SKM-1 treated with dmso at 0.1 percent for 144 hours (cell line): ENCODE results near the gene TMEM253.

Source experiments
- DNase-seq: peaks from one replicate; lab custom pipeline; 2025; ENCODE audit not compliant: unreplicated experiment; lab: John Stamatoyannopoulos, UW

The TMEM253 gene

DNA sequence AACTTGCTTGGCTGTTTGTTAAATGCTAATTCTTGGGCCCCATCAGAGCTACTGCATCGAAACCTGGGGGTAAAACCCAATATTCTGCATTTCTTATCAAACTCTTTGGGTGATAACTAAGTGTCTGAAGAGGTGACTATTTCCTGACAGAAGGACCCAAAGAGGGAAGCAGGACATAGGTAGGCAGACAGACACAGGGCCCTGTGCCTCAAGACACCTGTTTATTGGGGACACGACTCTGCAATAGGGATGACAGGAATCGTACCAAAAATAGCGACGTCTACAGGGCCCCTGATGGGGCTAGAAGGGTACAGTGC, 11.0 kb upstream of the TMEM253 start:
- DNase-seq: no peak

DNA sequence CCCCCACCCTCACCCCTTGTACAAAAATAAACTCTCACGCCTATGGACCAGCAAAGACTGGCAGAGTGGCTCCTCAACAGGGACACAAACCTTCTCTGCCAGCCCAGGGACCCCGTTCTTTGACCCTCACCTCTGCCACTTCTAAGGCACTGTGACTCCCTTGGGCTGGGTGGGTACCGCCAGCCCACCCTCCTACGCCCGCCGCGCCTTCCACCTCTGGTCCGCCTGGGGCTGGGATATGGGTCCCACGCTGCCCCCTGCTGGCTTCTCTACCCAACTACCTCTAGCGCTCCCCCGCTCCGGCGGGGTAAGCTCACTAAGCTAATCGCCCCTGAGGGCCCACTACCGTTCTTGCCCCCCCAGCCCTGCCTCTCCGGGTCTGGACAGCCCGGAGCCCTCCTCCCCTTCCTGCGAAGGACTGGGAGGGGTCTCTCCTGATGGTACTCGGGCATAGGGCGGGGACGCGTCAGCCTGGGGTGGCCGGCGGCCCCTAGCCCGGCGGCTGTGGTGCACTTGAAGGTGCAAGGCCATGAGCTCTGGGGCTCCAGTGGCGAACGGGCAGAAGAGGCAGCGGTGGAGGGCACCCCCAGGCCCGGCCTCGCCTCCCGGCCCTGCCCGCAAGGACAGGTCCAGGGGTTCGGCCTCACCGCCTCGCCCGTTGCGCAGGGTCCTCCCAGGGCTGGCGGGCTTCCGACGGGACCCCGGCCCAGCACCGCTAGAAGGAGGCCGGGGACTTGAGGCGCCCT, 10.5 kb upstream of the TMEM253 start:
- DNase-seq: no peak

DNA sequence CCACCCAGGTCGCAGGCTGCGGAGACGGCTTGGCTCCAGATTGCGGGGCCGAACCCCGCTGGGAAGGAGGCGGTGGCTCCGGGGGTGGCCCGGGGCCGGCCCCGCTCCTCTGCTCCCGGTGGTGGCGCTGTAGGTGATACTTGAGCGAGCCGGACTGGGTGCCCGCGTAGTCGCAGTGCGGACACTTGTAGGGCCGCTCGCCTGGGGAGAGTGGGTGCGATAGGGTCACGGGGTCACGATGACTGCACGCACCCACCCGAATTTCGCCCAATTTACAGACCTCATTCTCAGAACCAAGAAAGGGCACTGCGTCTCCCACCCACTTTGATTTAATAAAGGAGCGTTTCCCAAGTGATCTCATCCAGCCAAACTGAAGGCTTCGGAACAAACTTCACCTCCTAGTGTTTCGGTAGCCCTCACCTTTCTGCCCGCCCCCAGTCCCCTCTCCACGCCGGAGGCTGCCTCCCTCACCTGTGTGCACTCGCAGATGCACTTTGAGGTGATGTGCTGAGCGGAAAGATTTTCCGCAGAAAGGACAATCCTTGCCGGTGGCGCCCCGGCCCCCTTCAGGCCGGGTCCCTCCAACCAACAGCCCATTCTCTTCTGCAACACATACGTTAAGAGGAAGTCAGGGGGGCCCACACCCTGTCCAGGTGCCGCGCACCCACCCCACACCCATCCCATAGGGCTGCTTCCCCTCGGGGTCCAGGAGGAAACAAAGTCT, 9.8 kb upstream of the TMEM253 start:
- no peak for DNase-seq

DNA sequence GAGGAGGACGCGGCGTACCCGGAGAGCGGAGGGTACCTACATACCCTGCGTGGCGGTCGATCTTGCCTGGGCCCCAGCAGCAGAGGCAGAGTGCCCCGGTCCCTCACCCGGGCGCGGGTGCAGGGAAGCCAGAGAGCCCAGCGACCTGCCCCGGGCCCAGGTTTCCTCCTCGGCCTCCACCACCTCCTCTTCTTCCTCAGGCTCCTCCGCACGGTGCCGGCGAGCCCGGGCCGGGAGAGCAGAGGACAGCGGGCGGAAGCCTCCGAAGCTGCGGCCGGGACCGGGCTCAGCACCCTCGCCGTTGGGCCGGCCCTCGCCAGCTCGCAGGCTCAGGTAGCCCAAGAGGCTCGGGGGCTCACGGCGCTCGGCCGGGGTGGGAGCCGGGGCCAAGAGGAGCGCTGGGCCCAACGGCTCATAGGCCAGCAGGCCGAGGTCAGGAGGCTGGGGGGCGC, 9.0 kb upstream of the TMEM253 start:
- no peak for DNase-seq

DNA sequence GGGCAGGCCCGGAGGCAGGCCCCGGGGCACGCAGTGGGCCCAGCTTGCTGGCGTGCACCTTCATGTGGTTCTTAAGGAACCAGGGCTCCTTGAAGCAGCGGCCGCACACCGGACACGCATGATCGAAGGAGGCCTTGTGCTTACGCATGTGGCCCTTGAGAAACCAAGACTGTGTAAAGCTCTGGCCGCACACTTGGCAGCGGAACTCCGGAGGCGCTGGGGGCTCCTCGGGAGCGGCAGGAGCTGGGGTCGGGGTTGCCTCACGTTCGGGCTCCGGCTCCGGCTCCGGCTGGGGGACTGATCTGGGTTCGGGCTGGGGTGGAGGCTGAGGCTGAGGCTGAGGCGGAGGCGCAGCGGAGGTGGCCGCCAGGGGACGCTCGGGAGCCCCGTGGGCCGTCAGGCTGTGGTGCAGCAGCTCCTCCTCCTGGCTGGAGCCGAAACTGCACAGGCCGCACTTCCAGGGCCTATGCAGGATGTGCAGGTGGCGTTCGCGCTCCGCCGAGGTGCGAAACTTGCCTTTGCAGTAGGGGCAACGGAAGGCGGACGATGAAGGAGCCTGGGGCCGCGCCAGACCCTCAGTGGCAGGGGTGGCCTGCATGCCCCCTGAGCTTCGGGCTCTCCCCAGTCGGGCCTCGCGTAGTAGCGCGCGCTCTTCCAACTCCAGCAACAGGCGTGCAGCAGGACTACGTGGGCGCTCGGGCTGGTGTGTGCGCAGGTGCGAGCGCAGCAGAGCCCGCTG, 8.4 kb upstream of the TMEM253 start:
- peak; percentile 22 for DNase-seq

DNA sequence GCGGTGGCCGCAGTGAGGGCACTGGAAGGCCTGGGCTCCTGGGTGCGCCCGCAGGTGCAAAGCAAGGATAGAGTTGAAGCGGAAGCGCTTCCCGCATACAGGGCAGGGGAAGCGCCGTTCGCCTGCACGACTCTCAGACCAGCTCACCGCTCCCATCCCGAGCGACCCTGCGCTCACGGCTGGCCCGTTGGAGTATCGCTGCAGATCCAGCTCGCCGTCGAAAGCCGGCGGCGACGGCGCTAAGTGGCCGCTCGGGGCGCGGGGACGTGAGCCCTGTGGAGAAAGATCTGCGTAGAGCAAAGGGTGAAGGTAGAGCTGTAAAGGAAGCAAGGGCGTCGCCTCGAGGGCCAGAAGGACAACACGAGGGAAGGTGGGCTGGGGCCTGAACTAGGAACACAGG, 7.8 kb upstream of the TMEM253 start:
- DNase-seq: no peak

DNA sequence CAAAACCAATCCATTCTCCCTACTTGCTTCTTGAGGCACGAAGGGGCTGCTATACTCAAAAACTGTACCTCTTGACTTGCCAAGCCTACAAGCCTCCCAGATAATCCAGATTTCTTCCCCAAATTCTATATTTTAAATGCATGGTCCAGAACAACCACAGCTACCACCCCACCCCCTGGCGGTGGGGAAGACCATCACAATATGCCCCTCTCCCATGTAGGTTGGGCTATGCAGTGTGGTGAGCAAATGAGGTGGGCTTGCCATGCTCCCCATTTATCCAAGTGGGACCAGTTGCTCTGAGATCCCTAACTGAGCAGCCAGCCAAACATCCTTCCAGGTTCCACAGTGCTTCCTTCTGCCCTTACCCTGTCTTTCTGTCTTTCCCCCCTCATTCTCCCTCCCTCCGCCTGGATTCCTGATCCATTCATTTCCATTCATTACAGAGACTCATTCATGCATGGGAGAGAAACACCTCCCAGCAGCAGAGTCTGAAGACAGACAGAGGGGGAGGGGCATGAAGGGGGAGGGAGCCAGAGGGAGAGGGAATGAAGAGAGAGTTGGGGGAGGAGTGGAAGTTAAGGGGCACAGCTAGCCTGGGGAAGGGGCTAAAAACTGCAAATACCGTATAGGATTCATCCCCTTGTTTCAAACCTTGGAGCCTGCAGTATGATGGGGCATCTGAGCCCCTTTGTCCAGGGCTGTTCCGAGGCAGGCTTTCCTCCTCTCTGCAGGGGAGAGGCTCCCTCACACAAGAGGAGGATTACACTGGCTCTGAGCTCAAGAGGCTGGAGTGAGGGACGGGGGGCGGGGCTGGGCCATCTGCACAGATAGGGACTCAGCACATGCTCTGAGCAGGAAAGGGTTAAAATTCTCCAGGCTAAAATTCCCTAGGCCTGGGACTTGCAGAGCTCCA, 6.8 kb upstream of the TMEM253 start:
- no peak for DNase-seq

DNA sequence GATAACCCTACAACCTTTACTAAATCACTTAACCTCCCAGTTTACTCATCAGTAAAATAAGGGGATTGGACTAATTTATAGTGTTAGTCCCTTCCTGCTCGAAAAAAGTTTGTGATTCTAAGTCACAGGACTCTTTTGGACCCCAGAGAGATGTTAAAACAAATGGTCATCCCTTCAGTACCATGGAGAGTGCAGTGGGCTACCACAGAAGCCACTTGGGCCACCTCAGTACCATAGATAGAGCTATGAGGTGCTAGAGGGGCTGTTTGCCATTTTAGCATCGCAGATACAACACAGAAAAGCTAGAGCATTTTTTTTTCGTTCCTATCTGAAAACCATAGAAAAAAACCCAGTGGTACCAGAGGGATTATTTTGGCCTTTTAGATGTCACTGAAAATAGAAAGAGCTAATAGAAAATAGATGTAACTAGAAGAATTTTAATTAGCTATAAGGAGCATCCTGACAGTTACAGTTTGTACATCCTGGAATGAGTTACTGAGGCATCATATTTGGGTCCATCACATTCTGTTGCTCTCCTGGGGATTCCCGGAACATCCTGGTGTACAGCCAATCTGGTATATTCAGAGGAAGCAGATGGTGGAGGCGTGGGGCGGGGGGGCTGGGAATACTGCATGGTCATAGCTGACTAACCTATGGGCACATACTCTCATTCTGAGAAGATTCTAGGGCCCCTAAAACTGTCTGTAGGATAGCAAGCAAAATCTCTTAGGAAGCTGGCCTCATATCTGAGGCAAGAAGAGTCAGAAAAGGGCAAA, 5.2 kb upstream of the TMEM253 start:
- no peak for DNase-seq

DNA sequence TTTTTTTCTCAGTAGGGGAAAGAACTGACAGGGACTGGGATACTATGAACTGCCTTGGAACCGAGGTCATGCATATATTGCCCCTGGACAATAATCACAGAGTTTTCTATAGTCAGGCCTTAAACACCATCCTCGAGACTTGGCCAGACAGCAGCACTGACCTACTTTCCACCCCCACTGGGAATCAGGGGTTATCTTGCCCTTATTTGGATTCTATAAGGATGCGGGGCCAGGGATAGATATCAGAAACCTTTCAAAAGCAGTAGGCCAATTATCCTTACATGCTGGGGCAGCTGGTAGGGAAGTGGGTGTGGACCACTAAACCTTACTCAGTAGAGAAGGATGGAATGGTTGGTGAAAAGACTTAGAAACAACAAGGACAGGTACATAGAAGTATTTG, 4.4 kb upstream of the TMEM253 start:
- DNase-seq: no peak

DNA sequence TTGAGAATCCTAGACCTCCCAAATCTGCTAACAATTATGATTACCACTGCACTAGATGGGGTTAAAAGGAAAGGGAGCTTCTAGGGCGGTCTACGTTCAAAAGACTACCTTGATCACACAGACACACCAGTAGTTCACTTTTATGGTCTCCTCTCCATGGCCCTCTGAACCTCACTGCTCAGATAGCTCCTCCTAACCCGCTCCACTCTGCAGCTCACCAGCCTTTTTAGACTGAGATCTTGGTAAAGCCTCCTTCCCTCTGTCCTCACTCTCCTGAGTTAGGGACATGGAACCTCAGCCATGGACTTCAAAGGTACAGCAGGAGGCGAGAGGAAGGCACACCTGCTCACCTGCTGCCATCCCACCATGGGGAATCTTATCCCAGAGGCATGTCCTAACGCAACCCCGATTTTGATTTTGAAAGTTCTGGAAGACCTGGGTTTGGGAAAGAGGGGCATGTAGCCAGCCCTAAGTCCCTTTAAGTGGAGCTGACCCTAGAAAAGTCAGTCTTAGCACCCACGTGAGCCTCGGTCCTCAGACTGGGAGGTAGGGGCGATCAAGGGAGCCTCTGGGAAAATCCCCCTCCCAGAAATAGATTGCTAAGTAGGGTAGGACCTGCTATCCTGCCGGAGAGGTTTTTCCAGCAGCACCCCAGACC, 3.8 kb upstream of the TMEM253 start:
- DNase-seq: no peak

DNA sequence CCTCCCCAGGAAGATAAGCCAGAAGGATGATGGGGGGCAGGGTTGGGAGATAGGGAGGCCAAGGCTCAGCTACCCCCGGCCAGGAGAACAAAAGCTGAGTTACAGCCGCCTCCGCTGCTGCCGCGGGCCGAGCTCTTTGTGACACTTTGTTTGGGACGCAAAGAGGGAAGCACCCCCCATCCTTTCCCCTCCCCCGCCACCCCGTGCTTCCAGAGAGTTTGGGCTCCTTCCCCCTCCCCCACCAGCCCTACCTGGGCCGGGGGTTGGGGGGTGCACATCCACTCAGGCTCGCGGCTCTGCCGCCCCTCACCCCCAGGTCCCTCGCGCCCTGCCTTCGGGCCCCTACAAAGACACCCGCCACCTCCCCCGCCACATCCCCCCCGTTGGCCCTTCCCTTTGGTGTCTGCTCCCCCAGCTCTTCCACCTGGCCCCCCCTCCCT, 3.2 kb upstream of the TMEM253 start:
- DNase-seq: no peak

DNA sequence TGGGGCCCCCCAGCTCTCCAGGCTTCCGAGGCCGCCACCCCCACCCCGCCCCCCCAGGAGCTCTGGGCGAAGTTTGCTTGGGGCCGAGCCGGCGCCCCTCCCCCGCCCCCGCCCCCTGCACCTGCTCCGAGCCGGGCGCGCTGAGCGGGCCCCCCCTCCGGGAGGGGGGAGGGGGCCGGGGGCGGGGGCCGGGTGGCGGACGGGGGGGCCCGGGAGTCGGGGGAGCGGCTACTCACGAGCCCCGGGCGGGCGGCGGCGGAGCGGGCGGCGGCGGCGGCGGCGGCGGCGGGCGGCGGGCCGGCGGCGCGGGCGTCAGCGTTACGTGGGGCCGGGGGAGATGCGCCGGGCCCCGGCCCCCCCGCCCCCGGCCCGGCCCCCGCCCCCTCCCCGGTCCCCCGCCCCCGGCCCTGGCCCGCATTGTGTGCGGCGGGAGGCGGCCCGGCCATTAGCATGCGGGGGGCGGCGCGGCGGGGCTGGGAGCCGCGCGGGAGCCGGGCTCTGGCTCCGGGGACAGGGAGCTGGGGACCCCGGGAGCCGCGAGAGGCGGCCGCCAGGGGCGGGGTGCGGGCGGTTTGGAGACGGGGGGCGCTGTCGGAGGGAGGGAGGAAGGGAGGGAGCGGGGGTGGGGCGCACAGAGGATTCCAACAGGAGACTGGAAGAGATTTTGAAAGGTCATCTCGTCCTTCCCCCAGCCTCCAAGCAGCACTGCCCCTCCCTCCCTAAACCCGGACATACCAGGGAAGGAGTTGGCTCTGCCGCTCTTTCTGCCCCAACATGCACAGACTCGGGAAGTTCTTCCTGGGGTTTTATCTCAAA, 2.6 kb upstream of the TMEM253 start, which contains the start of gene ZNF219:
ZNF219 (minus strand) TSS at position 580 of the 816 bp plus-strand sequence. CDS start 5,064 bp downstream, outside the sequence.
- DNase-seq: no peak

DNA sequence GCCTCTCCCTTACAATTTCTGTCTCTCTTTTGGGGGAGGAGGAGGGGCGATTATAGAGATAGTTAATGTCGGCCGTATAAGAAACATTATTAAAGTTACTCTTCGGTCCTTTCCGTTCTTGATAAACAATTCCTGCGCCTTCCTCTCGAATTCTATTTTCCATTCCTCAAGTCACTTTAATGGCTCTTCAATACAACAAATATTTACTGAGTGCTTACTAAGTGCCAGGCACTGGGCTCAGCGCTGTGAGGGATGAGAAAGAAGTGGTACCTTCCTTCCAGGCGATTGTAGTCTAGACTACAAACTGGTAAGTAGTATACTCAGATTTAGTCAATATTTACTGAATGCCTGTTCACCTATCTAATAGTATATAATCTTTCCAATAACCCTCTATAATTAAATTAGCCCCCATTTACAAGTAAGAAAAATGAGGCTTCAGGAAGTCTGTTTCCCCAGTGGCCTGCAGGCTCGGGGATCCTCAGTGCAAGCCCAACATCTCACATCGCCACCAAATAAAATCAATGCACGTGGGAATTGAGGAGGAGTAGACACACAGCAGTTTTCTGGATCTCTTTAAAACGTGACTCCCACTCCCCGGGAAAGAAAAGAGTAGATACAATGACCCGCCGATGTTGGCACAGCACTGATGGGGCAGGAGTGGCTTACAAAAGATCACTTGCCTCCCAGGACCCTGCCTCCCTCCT, 1.8 kb upstream of the TMEM253 start:
- DNase-seq: no peak

DNA sequence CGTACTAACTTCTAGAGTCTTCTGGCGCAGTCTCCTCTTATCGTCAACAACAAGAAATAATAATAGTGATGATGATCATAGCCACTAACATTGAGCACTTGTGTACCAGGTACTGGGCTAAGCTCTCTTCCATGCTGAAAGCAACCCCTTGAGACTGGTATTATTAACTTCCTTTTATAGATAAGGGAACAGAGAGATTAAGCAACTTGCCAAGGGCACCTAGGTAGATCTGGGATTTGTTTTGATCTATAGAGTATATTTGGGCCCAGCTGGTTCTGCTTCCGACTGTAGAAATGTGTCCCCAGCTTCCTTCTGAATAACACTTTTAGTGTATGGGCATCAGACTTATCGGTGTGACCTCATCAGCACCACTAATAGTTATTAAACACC, 1.3 kb upstream of the TMEM253 start:
- DNase-seq: no peak

DNA sequence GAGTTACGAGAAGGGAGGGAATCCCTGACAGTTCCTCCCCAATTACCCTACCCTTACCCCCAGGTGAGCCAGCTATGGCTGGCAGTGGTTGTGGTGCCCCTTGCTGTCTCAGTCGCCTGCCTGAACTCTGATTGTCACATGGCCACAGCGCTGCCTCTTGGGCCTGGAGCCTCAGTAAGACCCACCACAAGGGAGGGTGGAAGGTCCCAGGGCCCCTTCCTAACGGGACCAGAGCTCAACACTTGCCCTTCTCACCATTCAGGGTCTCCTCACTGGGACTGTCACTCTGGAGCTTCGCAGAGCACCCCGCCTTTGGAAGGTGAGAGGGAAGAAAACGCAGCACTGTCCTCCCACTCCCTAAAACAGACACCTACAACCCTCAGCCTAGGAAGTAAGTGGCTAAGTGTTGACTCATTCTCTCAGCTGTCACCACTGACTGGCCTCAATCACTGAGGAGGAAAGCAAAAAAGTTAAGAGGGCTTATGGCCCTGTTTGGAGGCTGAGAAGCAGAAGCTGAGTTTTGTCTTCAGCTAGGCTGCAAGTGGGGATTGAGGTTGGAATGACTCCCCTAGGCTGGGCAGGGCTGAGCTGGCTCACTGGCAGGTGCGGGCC, 1.0 kb downstream of the TMEM253 start:
- no peak for DNase-seq

DNA sequence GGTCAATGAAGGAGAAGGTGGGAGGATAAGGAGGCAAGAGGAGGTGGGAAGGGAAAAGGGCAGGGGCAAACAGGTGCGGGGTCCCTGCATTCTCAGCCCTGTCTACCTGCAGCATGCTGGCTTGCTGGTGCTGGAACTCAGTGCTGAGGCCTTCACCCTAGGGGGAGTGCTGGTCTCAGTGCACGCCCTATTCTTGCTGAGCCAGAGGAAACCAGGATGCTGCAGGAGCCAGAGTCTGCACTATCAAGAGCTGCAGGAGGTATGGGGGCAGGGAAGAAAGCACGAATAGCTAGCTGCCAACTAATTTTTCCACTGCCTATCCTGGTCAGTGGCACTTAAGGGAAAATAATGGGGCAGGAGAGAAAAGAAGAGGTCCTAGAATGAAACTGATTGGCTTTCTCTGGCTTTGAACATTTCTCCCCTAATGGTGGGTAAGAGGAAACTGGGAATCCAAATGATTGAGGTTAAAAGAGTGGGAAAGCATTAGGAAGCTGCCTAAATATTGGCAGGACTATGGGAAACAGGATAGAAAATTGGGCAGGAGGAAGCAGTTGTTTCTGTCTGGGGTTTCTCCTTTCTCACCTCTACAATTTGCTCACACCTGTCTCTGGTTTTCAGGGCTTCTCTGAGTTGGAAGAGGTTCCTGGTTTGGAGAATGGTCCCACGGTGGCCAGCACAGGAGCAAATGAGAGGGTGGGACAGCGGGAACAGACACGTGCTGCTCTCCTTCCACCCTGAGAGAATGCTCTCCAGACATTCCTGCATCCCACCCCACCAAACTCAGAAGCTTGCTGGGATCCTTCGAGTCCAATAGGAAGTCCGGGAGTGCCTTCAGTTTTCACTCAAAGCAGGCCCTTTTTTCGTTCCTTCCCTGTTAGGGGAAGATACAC, 1.9 kb downstream of the TMEM253 start:
- DNase-seq: no peak

DNA sequence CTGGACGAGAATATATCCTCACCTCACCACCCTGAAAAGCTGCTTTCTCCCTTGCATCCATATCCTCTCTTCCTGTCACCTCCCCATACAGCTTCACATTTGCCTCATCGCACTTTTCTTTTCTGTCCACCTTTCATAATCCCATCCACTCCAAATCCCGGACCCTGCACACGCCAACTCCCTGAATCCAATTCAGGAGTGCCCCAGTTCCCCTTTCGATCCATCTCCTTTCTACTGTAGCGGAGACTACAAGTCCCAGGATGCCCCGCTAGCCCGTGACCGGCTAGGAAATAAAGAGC, 2.5 kb downstream of the TMEM253 start:
- peak; percentile 83 for DNase-seq
